Nephron progenitor cell (in vitro differentiated cells): ENCODE measurements around the gene SLC35F6.

Experiments used
- DNase-seq: peaks from one replicate; pipeline ENCODE4 v3.0.0; 2021
- H3K27ac Mint-ChIP-seq: 2 replicates; pipeline ENCODE4 v1.8.0; 2021; ENCODE audit warnings: mild to moderate bottlenecking, moderate library complexity, mixed read lengths
- H3K27me3 Mint-ChIP-seq: 2 replicates; pipeline ENCODE4 v1.8.0; 2021; ENCODE audit warnings: mild to moderate bottlenecking, low read depth, mixed read lengths; ENCODE audit not compliant: poor library complexity
- H3K36me3 Mint-ChIP-seq: 2 replicates; pipeline ENCODE4 v1.8.0; 2021; ENCODE audit warnings: low read depth, mixed read lengths
- H3K4me1 Mint-ChIP-seq: 2 replicates; pipeline ENCODE4 v1.8.0; 2021; ENCODE audit warnings: mixed read lengths
- H3K4me3 Mint-ChIP-seq: 2 replicates; pipeline ENCODE4 v1.8.0; 2021; ENCODE audit warnings: mild to moderate bottlenecking, moderate library complexity, mixed read lengths
- H3K9me3 Mint-ChIP-seq: 2 replicates; pipeline ENCODE4 v1.8.0; 2021; ENCODE audit warnings: mild to moderate bottlenecking, moderate library complexity, mixed read lengths
- CTCF ChIP-seq: fragments of 200-600 bp; sonication (generic); IDR thresholded peaks from 2 replicates; pipeline ENCODE4 v1.5.0; 2021; ENCODE audit warnings: antibody characterized with exemption

SLC35F6 gene

GRCh38 chr2:26740346-26740745, 23.7 kb upstream of the SLC35F6 start:
- Mint-ChIP-seq H3K27me3 (peaks cover 4% of the 10 kb centered on the region), H3K4me3 (no peak overlapping the region), H3K27ac (no peak overlapping the region), H3K9me3 (no peaks in the 10 kb centered on the region), H3K36me3 (no peaks in the 10 kb centered on the region), H3K4me1 (peaks cover 34% of the 10 kb centered on the region)
- no peak for TF ChIP-seq CTCF
- DNase-seq = no peak

- no peaks in the 10 kb centered on the region for H3K36me3 Mint-ChIP-seq
- peaks cover 30% of the 10 kb centered on the region for H3K4me1 Mint-ChIP-seq
- H3K4me3 Mint-ChIP-seq = no peak overlapping the region
- no peak overlapping the region for H3K27ac Mint-ChIP-seq
- H3K9me3 Mint-ChIP-seq = no peaks in the 10 kb centered on the region
- peaks cover 4% of the 10 kb centered on the region for H3K27me3 Mint-ChIP-seq
- TF ChIP-seq CTCF = no peak
- no peak for DNase-seq
These were observed 23.2 kb upstream of the SLC35F6 start for GRCh38 chr2:26740890-26741302.

GRCh38 chr2:26742048-26742770, 21.9 kb upstream of the SLC35F6 start:
- Mint-ChIP-seq H3K4me3 (no peak overlapping the region), H3K36me3 (no peaks in the 10 kb centered on the region), H3K4me1 (peaks cover 22% of the 10 kb centered on the region), H3K27ac (no peak overlapping the region), H3K9me3 (no peaks in the 10 kb centered on the region), H3K27me3 (peaks cover 8% of the 10 kb centered on the region)
- TF ChIP-seq CTCF = no peak
- no peak for DNase-seq

- peaks cover 8% of the 10 kb centered on the region for H3K27me3 Mint-ChIP-seq
- H3K9me3 Mint-ChIP-seq = no peaks in the 10 kb centered on the region
- no peaks in the 10 kb centered on the region for H3K36me3 Mint-ChIP-seq
- peaks cover 22% of the 10 kb centered on the region for H3K4me1 Mint-ChIP-seq
- no peak overlapping the region for H3K4me3 Mint-ChIP-seq
- H3K27ac Mint-ChIP-seq = no peak overlapping the region
- TF ChIP-seq CTCF = no peak
- DNase-seq = no peak
These were observed 20.2 kb upstream of the SLC35F6 start for GRCh38 chr2:26743852-26744251.

GRCh38 chr2:26744953-26745352, 19.1 kb upstream of the SLC35F6 start:
- no peak for DNase-seq
- Mint-ChIP-seq H3K9me3 (no peaks in the 10 kb centered on the region), H3K4me1 (peaks cover 31% of the 10 kb centered on the region), H3K27ac (no peak overlapping the region), H3K4me3 (no peak overlapping the region), H3K36me3 (no peaks in the 10 kb centered on the region), H3K27me3 (peaks cover 8% of the 10 kb centered on the region)
- TF ChIP-seq CTCF = no peak
